Ishikawa (cell line): ENCODE data around the gene RXRA.

Experiments used
- CEBPB ChIP-seq: IDR thresholded peaks from 2 replicates; pipeline ENCODE4 v1.6.1; 2012
- CREB1 ChIP-seq: IDR thresholded peaks from 2 replicates; pipeline ENCODE4 v1.6.1; 2012; ENCODE audit warnings: low read depth
- EGR1 ChIP-seq: IDR thresholded peaks from 2 replicates; pipeline ENCODE4 v1.6.1; 2012
- EP300 ChIP-seq: IDR thresholded peaks from 2 replicates; pipeline ENCODE4 v1.6.1; 2012; ENCODE audit warnings: borderline replicate concordance
- FOXM1 ChIP-seq: IDR thresholded peaks from 2 replicates; pipeline ENCODE4 v1.6.1; 2012; ENCODE audit warnings: low read depth, borderline replicate concordance
- NFIC ChIP-seq: IDR thresholded peaks from 2 replicates; pipeline ENCODE4 v1.6.1; 2012
- RAD21 ChIP-seq: IDR thresholded peaks from 2 replicates; pipeline ENCODE4 v1.6.1; 2012; ENCODE audit warnings: low read depth
- TAF1 ChIP-seq: IDR thresholded peaks from 2 replicates; pipeline ENCODE4 v1.6.1; 2012; ENCODE audit warnings: low read depth, mild to moderate bottlenecking
- TCF12 ChIP-seq: IDR thresholded peaks from 2 replicates; pipeline ENCODE4 v1.6.1; 2012; ENCODE audit warnings: low read depth
- TEAD4 ChIP-seq: IDR thresholded peaks from 2 replicates; pipeline ENCODE4 v1.6.1; 2012
- YY1 ChIP-seq: IDR thresholded peaks from 2 replicates; pipeline ENCODE4 v1.6.1; 2012; ENCODE audit warnings: low read depth
- ZBTB7A ChIP-seq: IDR thresholded peaks from 2 replicates; pipeline ENCODE4 v1.6.1; 2012; ENCODE audit warnings: low read depth
- TF ChIP-seq, protein P1 (sequence below): IDR thresholded peaks from 2 replicates; pipeline ENCODE4 v1.6.1; 2012
- TF ChIP-seq, protein P2 (sequence below): IDR thresholded peaks from 2 replicates; pipeline ENCODE4 v1.6.1; 2012
- TF ChIP-seq, protein P3 (sequence below): IDR thresholded peaks from 2 replicates; pipeline ENCODE4 v1.6.1; 2012; ENCODE audit warnings: low read depth, mild to moderate bottlenecking

RXRA gene

DNA sequence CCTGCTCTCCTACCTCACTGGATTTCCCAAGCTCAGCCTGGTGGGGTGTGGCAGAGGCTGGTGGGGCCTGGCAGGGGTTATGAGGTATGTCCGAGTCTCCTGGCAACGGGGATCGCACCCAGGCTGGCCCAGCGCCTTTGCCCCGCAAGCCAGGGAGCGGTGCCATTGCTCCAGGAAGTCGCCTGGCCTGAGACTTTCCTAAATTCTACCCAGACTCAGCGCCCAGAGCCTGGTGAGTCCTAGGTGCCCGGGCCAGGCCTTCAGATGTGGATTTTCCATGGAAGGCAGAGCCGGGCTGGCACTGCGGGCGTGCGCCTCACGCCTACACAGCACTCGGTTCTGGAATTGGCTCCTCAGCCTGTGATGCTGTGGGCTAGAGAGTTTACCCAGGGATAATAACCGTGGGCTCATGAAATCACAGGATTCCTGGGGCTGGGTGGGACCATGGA lies 159.9 kb downstream of the RXRA start:
- TF ChIP-seq ZBTB7A (no peak), TAF1 (no peak), EP300 (no peak), CEBPB (no peak), TEAD4 (no peak), FOXM1 (no peak), EGR1 (no peak)
- TF ChIP-seq, protein P1, sequence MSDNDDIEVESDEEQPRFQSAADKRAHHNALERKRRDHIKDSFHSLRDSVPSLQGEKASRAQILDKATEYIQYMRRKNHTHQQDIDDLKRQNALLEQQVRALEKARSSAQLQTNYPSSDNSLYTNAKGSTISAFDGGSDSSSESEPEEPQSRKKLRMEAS: no peak
- TF ChIP-seq, protein P2, sequence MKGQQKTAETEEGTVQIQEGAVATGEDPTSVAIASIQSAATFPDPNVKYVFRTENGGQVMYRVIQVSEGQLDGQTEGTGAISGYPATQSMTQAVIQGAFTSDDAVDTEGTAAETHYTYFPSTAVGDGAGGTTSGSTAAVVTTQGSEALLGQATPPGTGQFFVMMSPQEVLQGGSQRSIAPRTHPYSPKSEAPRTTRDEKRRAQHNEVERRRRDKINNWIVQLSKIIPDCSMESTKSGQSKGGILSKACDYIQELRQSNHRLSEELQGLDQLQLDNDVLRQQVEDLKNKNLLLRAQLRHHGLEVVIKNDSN: no peak
- TF ChIP-seq, protein P3, sequence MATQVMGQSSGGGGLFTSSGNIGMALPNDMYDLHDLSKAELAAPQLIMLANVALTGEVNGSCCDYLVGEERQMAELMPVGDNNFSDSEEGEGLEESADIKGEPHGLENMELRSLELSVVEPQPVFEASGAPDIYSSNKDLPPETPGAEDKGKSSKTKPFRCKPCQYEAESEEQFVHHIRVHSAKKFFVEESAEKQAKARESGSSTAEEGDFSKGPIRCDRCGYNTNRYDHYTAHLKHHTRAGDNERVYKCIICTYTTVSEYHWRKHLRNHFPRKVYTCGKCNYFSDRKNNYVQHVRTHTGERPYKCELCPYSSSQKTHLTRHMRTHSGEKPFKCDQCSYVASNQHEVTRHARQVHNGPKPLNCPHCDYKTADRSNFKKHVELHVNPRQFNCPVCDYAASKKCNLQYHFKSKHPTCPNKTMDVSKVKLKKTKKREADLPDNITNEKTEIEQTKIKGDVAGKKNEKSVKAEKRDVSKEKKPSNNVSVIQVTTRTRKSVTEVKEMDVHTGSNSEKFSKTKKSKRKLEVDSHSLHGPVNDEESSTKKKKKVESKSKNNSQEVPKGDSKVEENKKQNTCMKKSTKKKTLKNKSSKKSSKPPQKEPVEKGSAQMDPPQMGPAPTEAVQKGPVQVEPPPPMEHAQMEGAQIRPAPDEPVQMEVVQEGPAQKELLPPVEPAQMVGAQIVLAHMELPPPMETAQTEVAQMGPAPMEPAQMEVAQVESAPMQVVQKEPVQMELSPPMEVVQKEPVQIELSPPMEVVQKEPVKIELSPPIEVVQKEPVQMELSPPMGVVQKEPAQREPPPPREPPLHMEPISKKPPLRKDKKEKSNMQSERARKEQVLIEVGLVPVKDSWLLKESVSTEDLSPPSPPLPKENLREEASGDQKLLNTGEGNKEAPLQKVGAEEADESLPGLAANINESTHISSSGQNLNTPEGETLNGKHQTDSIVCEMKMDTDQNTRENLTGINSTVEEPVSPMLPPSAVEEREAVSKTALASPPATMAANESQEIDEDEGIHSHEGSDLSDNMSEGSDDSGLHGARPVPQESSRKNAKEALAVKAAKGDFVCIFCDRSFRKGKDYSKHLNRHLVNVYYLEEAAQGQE: no peak

DNA sequence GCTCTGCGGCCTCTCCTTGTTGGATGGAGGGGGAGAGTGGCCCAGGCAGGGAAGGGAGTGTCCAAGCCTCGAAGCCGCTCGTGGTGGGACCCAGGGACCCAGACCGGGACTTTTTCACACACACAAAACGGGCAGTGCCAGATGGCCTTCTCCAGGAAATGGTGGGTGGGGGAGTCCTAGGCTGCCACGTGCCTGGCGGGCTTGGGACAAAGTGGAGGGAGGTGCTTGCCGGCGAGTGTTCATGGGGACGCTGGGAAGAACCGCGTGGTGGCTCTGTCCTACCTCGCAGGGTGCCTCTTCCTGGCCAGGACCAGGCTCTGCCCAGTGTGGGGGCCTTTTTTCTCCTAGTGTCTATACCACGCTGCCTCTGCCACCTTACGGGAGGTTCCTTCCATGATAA lies 160.3 kb downstream of the RXRA start:
- TF ChIP-seq, protein P3: no peak
- TF ChIP-seq YY1 (no peak), EP300 (no peak), TCF12 (no peak), FOXM1 (no peak), CEBPB (no peak), TAF1 (no peak), EGR1 (no peak), CREB1 (no peak), NFIC (no peak), TEAD4 (no peak), RAD21 (no peak), ZBTB7A (no peak)
- TF ChIP-seq, protein P2: no peak
- TF ChIP-seq, protein P1: no peak
